Ishikawa (cell line): Measurements from ENCODE around the gene PITPNM1.

Experiments
- CEBPB ChIP-seq: IDR thresholded peaks from 2 replicates; pipeline ENCODE4 v1.6.1; 2012
- CREB1 ChIP-seq: IDR thresholded peaks from 2 replicates; pipeline ENCODE4 v1.6.1; 2012; ENCODE audit warnings: low read depth
- EGR1 ChIP-seq: IDR thresholded peaks from 2 replicates; pipeline ENCODE4 v1.6.1; 2012
- EP300 ChIP-seq: IDR thresholded peaks from 2 replicates; pipeline ENCODE4 v1.6.1; 2012; ENCODE audit warnings: borderline replicate concordance
- FOXM1 ChIP-seq: IDR thresholded peaks from 2 replicates; pipeline ENCODE4 v1.6.1; 2012; ENCODE audit warnings: low read depth, borderline replicate concordance
- NFIC ChIP-seq: IDR thresholded peaks from 2 replicates; pipeline ENCODE4 v1.6.1; 2012
- RAD21 ChIP-seq: IDR thresholded peaks from 2 replicates; pipeline ENCODE4 v1.6.1; 2012; ENCODE audit warnings: low read depth
- TAF1 ChIP-seq: IDR thresholded peaks from 2 replicates; pipeline ENCODE4 v1.6.1; 2012; ENCODE audit warnings: low read depth, mild to moderate bottlenecking
- TCF12 ChIP-seq: IDR thresholded peaks from 2 replicates; pipeline ENCODE4 v1.6.1; 2012; ENCODE audit warnings: low read depth
- TEAD4 ChIP-seq: IDR thresholded peaks from 2 replicates; pipeline ENCODE4 v1.6.1; 2012
- YY1 ChIP-seq: IDR thresholded peaks from 2 replicates; pipeline ENCODE4 v1.6.1; 2012; ENCODE audit warnings: low read depth
- ZBTB7A ChIP-seq: IDR thresholded peaks from 2 replicates; pipeline ENCODE4 v1.6.1; 2012; ENCODE audit warnings: low read depth
- TF ChIP-seq, protein P1 (sequence below): IDR thresholded peaks from 2 replicates; pipeline ENCODE4 v1.6.1; 2012
- TF ChIP-seq, protein P2 (sequence below): IDR thresholded peaks from 2 replicates; pipeline ENCODE4 v1.6.1; 2012
- TF ChIP-seq, protein P3 (sequence below): IDR thresholded peaks from 2 replicates; pipeline ENCODE4 v1.6.1; 2012; ENCODE audit warnings: low read depth, mild to moderate bottlenecking

Gene PITPNM1

DNA sequence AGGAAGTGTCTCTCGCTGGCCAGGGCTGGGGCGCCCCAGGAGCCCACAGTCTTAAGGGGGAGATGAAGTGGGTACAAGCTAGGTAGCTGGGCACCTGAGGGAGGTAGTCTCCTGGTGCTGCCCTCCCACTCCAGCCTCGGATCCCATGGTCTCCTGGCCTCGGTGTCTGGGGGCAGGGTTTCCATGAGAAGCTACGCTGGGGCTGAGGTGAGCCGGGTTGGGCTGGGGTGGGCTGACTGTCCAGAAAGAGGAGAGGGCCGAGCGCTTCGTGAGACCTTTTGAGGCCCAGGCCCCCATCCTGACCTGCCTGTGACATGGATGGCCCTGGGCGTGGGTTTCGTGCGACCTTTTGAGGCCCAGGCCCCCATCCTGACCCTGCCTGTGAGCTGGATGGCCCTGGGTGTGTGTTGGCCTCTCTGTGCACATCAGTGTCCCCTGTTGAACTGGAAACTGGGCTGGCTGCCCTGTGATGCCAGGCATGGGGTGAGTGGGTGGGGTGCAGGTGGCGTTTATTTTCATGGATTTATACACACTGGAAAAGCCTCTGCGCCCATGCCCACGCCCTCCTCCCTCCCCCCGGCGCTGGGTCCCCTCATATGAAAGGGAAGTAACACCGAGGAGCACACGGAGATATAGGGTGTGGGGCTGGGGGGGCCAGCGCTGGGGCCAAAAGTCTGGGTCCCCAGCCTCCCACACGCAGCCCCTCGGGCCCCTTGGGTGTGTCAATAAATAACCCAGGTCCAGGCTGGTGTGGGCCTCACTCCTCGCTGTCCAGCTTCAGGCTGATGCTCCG is 13.7 kb downstream of the PITPNM1 start:
- TF ChIP-seq CEBPB (no peak), RAD21 (no peak), TEAD4 (no peak), TAF1 (no peak), YY1 (no peak), CREB1 (no peak), NFIC (no peak), ZBTB7A (no peak), EP300 (no peak), FOXM1 (no peak), TCF12 (no peak), EGR1 (no peak)
- TF ChIP-seq, protein P1, sequence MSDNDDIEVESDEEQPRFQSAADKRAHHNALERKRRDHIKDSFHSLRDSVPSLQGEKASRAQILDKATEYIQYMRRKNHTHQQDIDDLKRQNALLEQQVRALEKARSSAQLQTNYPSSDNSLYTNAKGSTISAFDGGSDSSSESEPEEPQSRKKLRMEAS, result no peak
- TF ChIP-seq, protein P2, sequence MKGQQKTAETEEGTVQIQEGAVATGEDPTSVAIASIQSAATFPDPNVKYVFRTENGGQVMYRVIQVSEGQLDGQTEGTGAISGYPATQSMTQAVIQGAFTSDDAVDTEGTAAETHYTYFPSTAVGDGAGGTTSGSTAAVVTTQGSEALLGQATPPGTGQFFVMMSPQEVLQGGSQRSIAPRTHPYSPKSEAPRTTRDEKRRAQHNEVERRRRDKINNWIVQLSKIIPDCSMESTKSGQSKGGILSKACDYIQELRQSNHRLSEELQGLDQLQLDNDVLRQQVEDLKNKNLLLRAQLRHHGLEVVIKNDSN, result no peak
- TF ChIP-seq, protein P3, sequence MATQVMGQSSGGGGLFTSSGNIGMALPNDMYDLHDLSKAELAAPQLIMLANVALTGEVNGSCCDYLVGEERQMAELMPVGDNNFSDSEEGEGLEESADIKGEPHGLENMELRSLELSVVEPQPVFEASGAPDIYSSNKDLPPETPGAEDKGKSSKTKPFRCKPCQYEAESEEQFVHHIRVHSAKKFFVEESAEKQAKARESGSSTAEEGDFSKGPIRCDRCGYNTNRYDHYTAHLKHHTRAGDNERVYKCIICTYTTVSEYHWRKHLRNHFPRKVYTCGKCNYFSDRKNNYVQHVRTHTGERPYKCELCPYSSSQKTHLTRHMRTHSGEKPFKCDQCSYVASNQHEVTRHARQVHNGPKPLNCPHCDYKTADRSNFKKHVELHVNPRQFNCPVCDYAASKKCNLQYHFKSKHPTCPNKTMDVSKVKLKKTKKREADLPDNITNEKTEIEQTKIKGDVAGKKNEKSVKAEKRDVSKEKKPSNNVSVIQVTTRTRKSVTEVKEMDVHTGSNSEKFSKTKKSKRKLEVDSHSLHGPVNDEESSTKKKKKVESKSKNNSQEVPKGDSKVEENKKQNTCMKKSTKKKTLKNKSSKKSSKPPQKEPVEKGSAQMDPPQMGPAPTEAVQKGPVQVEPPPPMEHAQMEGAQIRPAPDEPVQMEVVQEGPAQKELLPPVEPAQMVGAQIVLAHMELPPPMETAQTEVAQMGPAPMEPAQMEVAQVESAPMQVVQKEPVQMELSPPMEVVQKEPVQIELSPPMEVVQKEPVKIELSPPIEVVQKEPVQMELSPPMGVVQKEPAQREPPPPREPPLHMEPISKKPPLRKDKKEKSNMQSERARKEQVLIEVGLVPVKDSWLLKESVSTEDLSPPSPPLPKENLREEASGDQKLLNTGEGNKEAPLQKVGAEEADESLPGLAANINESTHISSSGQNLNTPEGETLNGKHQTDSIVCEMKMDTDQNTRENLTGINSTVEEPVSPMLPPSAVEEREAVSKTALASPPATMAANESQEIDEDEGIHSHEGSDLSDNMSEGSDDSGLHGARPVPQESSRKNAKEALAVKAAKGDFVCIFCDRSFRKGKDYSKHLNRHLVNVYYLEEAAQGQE, result no peak

- no peak for TF ChIP-seq CEBPB
- TF ChIP-seq EP300, result no peak
Observed at GRCh38 chr11:67490727-67491065, 14.5 kb downstream of the PITPNM1 start.

DNA sequence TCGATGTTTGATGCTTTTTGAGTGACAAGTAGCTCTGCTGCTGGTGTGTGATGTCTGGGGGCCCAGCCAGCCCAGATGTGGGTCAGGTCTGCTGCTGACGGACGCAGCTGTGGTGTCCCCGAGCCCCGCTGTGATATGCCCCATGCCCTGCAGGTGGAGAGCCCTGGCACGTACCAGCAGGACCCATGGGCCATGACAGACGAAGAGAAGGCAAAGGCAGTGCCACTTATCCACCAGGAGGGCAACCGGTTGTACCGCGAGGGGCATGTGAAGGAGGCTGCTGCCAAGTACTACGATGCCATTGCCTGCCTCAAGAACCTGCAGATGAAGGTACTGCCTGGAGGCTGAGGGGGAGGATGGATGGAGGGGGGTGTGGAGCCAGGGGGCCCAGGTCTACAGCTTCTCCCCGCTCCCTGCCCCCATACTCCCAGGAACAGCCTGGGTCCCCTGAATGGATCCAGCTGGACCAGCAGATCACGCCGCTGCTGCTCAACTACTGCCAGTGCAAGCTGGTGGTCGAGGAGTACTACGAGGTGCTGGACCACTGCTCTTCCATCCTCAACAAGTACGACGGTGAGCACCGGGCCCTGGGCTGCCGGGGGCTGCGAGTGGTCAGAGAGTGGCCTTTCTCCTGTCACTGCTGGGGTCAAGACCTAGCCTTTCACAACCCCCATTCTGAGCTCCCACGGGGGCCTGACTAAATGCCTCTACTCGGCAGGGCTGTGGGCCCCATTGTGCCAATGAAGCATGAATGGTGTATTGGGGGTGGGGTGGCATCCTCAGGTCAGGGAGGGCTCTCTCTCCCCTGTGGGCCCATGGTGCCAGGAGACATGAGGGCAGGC is 15.1 kb downstream of the PITPNM1 start:
- TF ChIP-seq EP300 (no peak), RAD21 (no peak), YY1 (no peak), TCF12 (no peak), NFIC (no peak), FOXM1 (no peak)
- TF ChIP-seq, protein P2, result no peak

DNA sequence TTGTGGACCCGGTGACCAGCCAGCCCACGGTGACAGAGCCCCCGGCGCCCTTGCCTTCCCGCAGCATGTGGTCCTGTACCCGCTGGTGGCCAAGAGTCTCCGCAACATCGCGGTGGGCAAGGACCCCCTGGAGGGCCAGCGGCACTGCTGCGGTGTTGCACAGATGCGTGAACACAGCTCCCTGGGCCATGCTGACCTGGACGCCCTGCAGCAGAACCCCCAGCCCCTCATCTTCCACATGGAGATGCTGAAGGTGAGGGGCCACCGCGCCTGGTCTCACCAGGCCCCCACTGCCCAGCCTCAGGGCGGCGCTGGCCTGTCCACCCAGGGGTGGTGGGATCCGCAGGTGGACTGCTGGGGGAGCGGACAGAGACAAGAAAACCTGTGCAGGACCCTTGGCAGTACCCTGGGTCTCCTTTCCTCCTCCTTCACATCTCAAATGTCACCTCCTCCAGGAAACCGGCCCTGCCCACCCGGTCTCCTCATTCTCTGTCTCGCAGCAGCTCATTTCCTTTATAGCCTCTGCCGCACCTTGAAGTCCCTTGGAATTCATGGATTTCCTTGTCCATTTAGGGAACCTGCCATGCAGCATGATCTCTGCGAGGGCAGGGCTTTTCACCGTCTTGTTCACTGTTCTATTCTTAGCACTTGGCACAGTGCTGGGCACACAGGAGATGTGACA is 15.8 kb downstream of the PITPNM1 start:
- TF ChIP-seq NFIC (no peak), ZBTB7A (0 out of 2 replicates have a peak, but pooled peaks have one; percentile 24), CREB1 (no peak), YY1 (no peak), RAD21 (no peak), CEBPB (no peak)

DNA sequence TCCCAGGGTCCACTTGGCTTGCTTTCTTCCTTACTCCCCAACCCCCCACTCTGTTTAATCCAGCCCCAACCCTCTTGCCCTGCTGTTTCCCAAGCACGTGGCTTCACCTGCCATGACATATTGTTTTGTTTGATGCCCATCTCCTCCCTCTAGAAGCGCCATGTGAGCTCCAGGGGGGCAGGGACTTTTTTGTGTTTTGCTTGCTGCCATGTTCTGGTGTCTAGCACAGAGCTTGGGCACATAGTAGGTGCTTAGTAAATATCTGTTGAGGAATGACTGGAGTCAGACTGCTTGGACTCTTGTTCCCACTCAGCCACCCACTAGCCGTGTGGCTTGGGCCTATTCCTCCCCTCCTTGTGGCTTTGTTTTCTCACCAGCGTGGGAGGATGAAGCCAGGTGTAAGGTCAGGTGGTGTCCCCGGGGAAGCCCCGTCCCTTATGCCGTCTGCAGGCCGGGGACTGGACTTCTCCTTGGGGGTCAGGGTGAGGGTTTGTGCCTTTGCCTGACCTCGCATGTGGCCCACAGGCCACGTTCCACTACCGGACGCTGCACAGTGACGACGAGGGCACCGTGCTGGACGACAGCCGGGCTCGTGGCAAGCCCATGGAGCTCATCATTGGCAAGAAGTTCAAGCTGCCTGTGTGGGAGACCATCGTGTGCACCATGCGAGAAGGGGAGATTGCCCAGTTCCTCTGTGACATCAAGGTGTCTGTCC is 18.5 kb downstream of the PITPNM1 start:
- TF ChIP-seq EP300 (no peak), FOXM1 (no peak), NFIC (no peak), RAD21 (no peak), EGR1 (no peak), CREB1 (no peak), TCF12 (no peak), YY1 (no peak), TAF1 (no peak), TEAD4 (no peak), ZBTB7A (no peak), CEBPB (no peak)
- TF ChIP-seq, protein P1, result no peak
- TF ChIP-seq, protein P3, result no peak
- TF ChIP-seq, protein P2, result no peak
